OCI-LY7 (cell line): ENCODE results near the gene GP2. TPM values are rescaled to one million over a fixed set of nuclear protein-coding genes. Genes with fewer than 3 reads are reported as not detected.

Experiments used
- BruUV-seq: library from RNA; stranded (reverse); fragments of 400-500 nt; replicated peaks from 2 replicates; lab custom pipeline; 2021; lab: Mats Ljungman, UMichigan
- CTCF ChIA-PET: fragments of 300-600 bp; sonication (Branson Sonifier 250); formaldehyde crosslinking; loops from one replicate; lab custom pipeline; 2022; ENCODE audit warnings: antibody characterized with exemption; ENCODE audit not compliant: unreplicated experiment; lab: Charles Lee
- POLR2A ChIA-PET: fragments of 300-600 bp; sonication (Branson Sonifier 250); formaldehyde crosslinking; loops from one replicate; lab custom pipeline; 2022; ENCODE audit warnings: antibody characterized with exemption; lab: Charles Lee
- DNase-seq: peaks from one replicate; pipeline ENCODE4 v3.0.0-alpha.2; 2015; ENCODE audit warnings: low spot score
- H2AFZ ChIP-seq: fragments of 200-600 bp; sonication (generic), shearing (Covaris generic); 2 replicates; pipeline ENCODE4 v1.6.1; 2014; ENCODE audit warnings: mild to moderate bottlenecking, antibody characterized with exemption, low read length, moderate library complexity
- H3K27ac ChIP-seq: fragments of 200-600 bp; sonication (generic); 2 replicates; pipeline ENCODE4 v1.5.1; 2014; ENCODE audit warnings: mixed run types, low read depth, mild to moderate bottlenecking, moderate library complexity, low read length, inconsistent platforms; ENCODE audit not compliant: poor library complexity, severe bottlenecking
- H3K36me3 ChIP-seq: fragments of 200-600 bp; sonication (generic); 2 replicates; pipeline ENCODE4 v1.6.1; 2014; ENCODE audit warnings: mild to moderate bottlenecking, antibody characterized with exemption, low read length, moderate library complexity, mixed read lengths; ENCODE audit not compliant: insufficient read depth
- H3K4me1 ChIP-seq: fragments of 200-600 bp; sonication (generic); 2 replicates; pipeline ENCODE4 v1.5.1; 2014; ENCODE audit warnings: mild to moderate bottlenecking, low read length; ENCODE audit not compliant: insufficient read depth, poor library complexity, severe bottlenecking
- H3K4me2 ChIP-seq: fragments of 200-600 bp; sonication (generic); 2 replicates; pipeline ENCODE4 v1.6.1; 2014; ENCODE audit warnings: mild to moderate bottlenecking, low read length
- H3K4me3 ChIP-seq: fragments of 200-600 bp; sonication (generic); 2 replicates; pipeline ENCODE4 v1.5.1; 2014; ENCODE audit warnings: mild to moderate bottlenecking, low read depth, low read length; ENCODE audit not compliant: poor library complexity, severe bottlenecking
- H3K79me2 ChIP-seq: fragments of 200-600 bp; sonication (generic); 2 replicates; pipeline ENCODE4 v1.6.1; 2016; ENCODE audit warnings: low read depth, mild to moderate bottlenecking, low read length, moderate library complexity, mixed read lengths; ENCODE audit not compliant: insufficient read depth
- H3K9me2 ChIP-seq: fragments of 200-600 bp; sonication (generic); 2 replicates; pipeline ENCODE4 v1.6.1; 2016; ENCODE audit warnings: mild to moderate bottlenecking, low read length, mixed read lengths; ENCODE audit not compliant: insufficient read depth
- H3K9me3 ChIP-seq: fragments of 200-600 bp; sonication (generic); 2 replicates; pipeline ENCODE4 v1.6.1; 2014; ENCODE audit warnings: mild to moderate bottlenecking, mixed run types, low read length, mixed read lengths
- H4K20me1 ChIP-seq: fragments of 200-600 bp; sonication (generic); 2 replicates; pipeline ENCODE4 v1.6.1; 2014; ENCODE audit warnings: mild to moderate bottlenecking, antibody characterized with exemption, low read length, moderate library complexity, mixed read lengths; ENCODE audit not compliant: insufficient read depth
- CTCF ChIP-seq: fragments of 200-600 bp; sonication (generic); conservative IDR thresholded peaks from 2 replicates; pipeline ENCODE4 v1.5.1; 2014; ENCODE audit warnings: mild to moderate bottlenecking, antibody characterized with exemption, low read length, moderate library complexity, mixed read lengths
- EZH2phosphoT487 ChIP-seq: fragments of 200-600 bp; sonication (generic); IDR thresholded peaks from 2 replicates; pipeline ENCODE4 v1.6.1; 2018; ENCODE audit warnings: low read depth, borderline replicate concordance, mild to moderate bottlenecking, mixed run types, antibody characterized with exemption, low read length, moderate library complexity, mixed read lengths
- intact Hi-C: fragments of 100-400 bp; cut with micrococcal nuclease; formaldehyde crosslinking; loops from one replicate; pipeline ENCODE4 v1.10.0; 2022; ENCODE audit not compliant: unreplicated experiment
- total RNA-seq, 2 experiments: library from RNA; depleted of rRNA in 1 of 2; stranded (reverse); fragments of >200 nt in 1 of 2; shearing (Covaris generic) in 1 of 2; gene quantifications; 2 replicates each; pipeline ENCODE4 v1.2.3, GENCODE V29; 2014 to 2022

GP2 gene
- total RNA-seq, 2 experiments from 2014 or later: not detected

GRCh38 chr16:20318006-20318405, 9.3 kb downstream of the GP2 start:
- Histone ChIP-seq H3K36me3 (no peaks in the 10 kb centered on the region), H3K79me2 (no peaks in the 10 kb centered on the region), H3K4me3 (no peak overlapping the region), H2AFZ (no peak overlapping the region), H3K9me2 (no peaks in the 10 kb centered on the region), H4K20me1 (no peaks in the 10 kb centered on the region), H3K9me3 (no peaks in the 10 kb centered on the region), H3K4me1 (no peaks in the 10 kb centered on the region), H3K4me2 (no peak overlapping the region), H3K27ac (no peak overlapping the region)
- intact Hi-C loops: no loop called here
- no TSS peak for BruUV-seq
- DNase-seq: no peak
- ChIA-PET CTCF (no interaction called here), POLR2A (no interaction called here)
- TF ChIP-seq EZH2phosphoT487 (no peak), CTCF (no peak)

GRCh38 chr16:20317117-20317516, 10.2 kb downstream of the GP2 start:
- no peaks in the 10 kb centered on the region for H3K9me2 ChIP-seq
- CTCF ChIA-PET: no interaction called here
- H3K27ac ChIP-seq: no peak overlapping the region
- H3K79me2 ChIP-seq: no peaks in the 10 kb centered on the region
- no peaks in the 10 kb centered on the region for H3K4me1 ChIP-seq
- H3K9me3 ChIP-seq: no peaks in the 10 kb centered on the region
- H3K36me3 ChIP-seq: no peaks in the 10 kb centered on the region
- H2AFZ ChIP-seq: no peak overlapping the region
- H3K4me2 ChIP-seq: no peak overlapping the region
- TF ChIP-seq CTCF (no peak), EZH2phosphoT487 (no peak)
- POLR2A ChIA-PET: no interaction called here
- BruUV-seq: no TSS peak
- no peaks in the 10 kb centered on the region for H4K20me1 ChIP-seq
- no peak for DNase-seq
- H3K4me3 ChIP-seq: no peak overlapping the region
- intact Hi-C loops: no loop called here

- Histone ChIP-seq H3K9me3 (no peaks in the 10 kb centered on the region), H3K4me1 (no peaks in the 10 kb centered on the region), H3K4me2 (no peak overlapping the region), H3K9me2 (no peaks in the 10 kb centered on the region), H3K79me2 (no peaks in the 10 kb centered on the region), H4K20me1 (no peaks in the 10 kb centered on the region), H2AFZ (no peak overlapping the region), H3K27ac (no peak overlapping the region), H3K36me3 (no peaks in the 10 kb centered on the region), H3K4me3 (no peak overlapping the region)
- TF ChIP-seq CTCF: no peak
- no peak for TF ChIP-seq EZH2phosphoT487
- intact Hi-C loops: no loop called here
- BruUV-seq: no TSS peak
- ChIA-PET CTCF (no interaction called here), POLR2A (no interaction called here)
- DNase-seq: no peak
These were observed 10.6 kb downstream of the GP2 start for GRCh38 chr16:20316715-20317114.
